ENCODE data around the gene EIF5AL1.

DNA sequence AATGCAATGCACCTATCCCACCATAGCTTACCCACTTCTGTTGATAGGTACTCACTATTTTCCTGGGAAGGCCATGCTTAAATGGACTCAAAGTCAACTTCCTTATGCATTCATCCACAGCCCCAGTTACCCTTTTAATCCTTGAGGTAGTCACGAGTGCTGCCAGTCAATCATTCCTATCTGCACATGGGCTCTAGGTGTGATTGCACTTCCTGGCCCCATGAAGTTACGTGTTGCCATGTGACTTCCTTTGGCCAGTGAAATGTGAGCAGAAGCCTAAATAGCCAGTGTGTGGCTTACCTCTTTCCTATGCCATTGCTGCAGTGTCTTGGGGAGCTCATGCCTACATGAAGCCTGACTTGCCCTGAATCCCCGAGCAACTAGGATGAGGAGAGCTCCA is 23.5 kb upstream of the EIF5AL1 start:
- TF ChIP-seq, protein P1, sequence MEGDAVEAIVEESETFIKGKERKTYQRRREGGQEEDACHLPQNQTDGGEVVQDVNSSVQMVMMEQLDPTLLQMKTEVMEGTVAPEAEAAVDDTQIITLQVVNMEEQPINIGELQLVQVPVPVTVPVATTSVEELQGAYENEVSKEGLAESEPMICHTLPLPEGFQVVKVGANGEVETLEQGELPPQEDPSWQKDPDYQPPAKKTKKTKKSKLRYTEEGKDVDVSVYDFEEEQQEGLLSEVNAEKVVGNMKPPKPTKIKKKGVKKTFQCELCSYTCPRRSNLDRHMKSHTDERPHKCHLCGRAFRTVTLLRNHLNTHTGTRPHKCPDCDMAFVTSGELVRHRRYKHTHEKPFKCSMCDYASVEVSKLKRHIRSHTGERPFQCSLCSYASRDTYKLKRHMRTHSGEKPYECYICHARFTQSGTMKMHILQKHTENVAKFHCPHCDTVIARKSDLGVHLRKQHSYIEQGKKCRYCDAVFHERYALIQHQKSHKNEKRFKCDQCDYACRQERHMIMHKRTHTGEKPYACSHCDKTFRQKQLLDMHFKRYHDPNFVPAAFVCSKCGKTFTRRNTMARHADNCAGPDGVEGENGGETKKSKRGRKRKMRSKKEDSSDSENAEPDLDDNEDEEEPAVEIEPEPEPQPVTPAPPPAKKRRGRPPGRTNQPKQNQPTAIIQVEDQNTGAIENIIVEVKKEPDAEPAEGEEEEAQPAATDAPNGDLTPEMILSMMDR (IDR thresholded peaks at IDR 0.05; ENCODE audit: insufficient read depth, low read length, poor library complexity, severe bottlenecking) = no peak
- TF ChIP-seq EZH2phosphoT487 (conservative IDR thresholded peaks at IDR 0.05; ENCODE audit: low read length) = no peak

Data from SU-DHL-6 (cell line).